A549 treated with Hydrocortisone at 1 μM for 4 hours (cell line): ENCODE data around the gene GNG11. TPM values are rescaled to one million over a fixed set of nuclear protein-coding genes. Genes with fewer than 3 reads are reported as not detected.

Experiments
- total RNA-seq: library from RNA; stranded (reverse); fragments of 200-300 nt; extraction: Qiagen RNA extraction; gene quantifications from 5 replicates; pipeline ENCODE4 v1.2.3, GENCODE V29; 2022

The GNG11 gene
- total RNA-seq = 32.1 to 38.7 TPM (median 35.4 TPM) in 5 replicates

GRCh38 chr7:93921607-93922566 lies at the start of gene GNG11:
Gene GNG11, plus strand, starts transcription at chr7:93921735. Its CDS starts 403 bp downstream, at chr7:93922138.

GRCh38 chr7:93890464-93891068 lies 31.0 kb upstream of the GNG11 start, which contains the start of gene TFPI2:
Gene TFPI2, minus strand, starts transcription at chr7:93890753. Its CDS starts 75 bp downstream, at chr7:93890678.

GRCh38 chr7:93906267-93906666 lies 15.3 kb upstream of the GNG11 start, which contains the start of gene GNGT1:
Gene GNGT1, plus strand, starts transcription at chr7:93906567. Its CDS starts 180 bp downstream, at chr7:93906747.

Other genes with a start within 250 kb of the GNG11 start
- 215 to 326 TPM (median 237 TPM) in 5 replicates for gene TFPI2, start 31.0 kb upstream of the GNG11 start, total RNA-seq
- not detected in 5 replicates for gene GNGT1, start 15.2 kb upstream of the GNG11 start, total RNA-seq
- 18.9 to 29.0 TPM (median 23.2 TPM) in 5 replicates for gene BET1, start 82.6 kb downstream of the GNG11 start, total RNA-seq